Prostate gland (tissue), 2 donors: ENCODE measurements around the gene XRN2. TPM values are rescaled to one million over a fixed set of nuclear protein-coding genes. Genes with fewer than 3 reads are reported as not detected.

Experiments
- DNase-seq: peaks from one replicate; pipeline ENCODE4 v3.0.0-alpha.2; 2019; ENCODE audit warnings: low spot score
- H3K27ac ChIP-seq, 2 donors: fragments of 200-600 bp; sonication (generic); 2 replicates each; pipeline ENCODE4 v1.5.1; 2017 to 2019
- H3K27me3 ChIP-seq: fragments of 200-600 bp; sonication (generic); replicated peaks from 2 replicates; pipeline ENCODE4 v1.5.1; 2019; ENCODE audit not compliant: insufficient read depth
- H3K36me3 ChIP-seq, 2 donors: fragments of 200-600 bp; sonication (generic); 1 replicate in 1 of 2; 2 replicates in 1 of 2; pipeline versions ENCODE4 v1.5.1 to v1.8.1; 2017 to 2019
- H3K4me1 ChIP-seq: fragments of 200-600 bp; sonication (generic); replicated peaks from 2 replicates; pipeline ENCODE4 v1.5.1; 2019
- H3K4me3 ChIP-seq, 2 donors: fragments of 200-600 bp; sonication (generic); 2 replicates each; pipeline ENCODE4 v1.5.1; 2017 to 2019
- H3K9me3 ChIP-seq: fragments of 200-600 bp; sonication (generic); 2 replicates; pipeline ENCODE4 v1.5.1; 2017
- CTCF ChIP-seq, 4 experiments: fragments of 200-600 bp in 2 of 4; fragments of 450-650 bp in 2 of 4; sonication (generic) in 2 of 4; IDR thresholded peaks; 1 replicate in 3 of 4; 2 replicates in 1 of 4; pipeline ENCODE4 v1.5.1; 2016 to 2019; ENCODE audit warnings: antibody characterized with exemption in 4 of 4, mild to moderate bottlenecking in 2 of 4, moderate library complexity in 2 of 4
- POLR2A ChIP-seq: fragments of 450-650 bp; IDR thresholded peaks from one replicate; pipeline ENCODE4 v1.6.1; 2016; ENCODE audit warnings: antibody characterized with exemption, mild to moderate bottlenecking
- POLR2AphosphoS5 ChIP-seq: sonication (generic); formaldehyde crosslinking; IDR thresholded peaks from one replicate; pipeline ENCODE4 v1.6.1; 2017; ENCODE audit warnings: antibody characterized with exemption
- WGBS: methylation state at CpG from one replicate; pipeline ENCODE4 v1.1.5; 2018; 5-methylcytosine and 5-hydroxymethylcytosine counted together
- intact Hi-C: fragments of 100-400 bp; cut with DNase I; formaldehyde crosslinking; loops from one replicate; pipeline ENCODE4 v1.14.2; 2022
- total RNA-seq, 2 donors: library from RNA; depleted of rRNA; stranded (reverse); fragments of >200 nt; gene quantifications; one replicate each; pipeline ENCODE4 v1.1.0, GENCODE V29; 2016

XRN2 gene
- total RNA-seq, 2 donors from 2014 or later: 49.4 to 51.3 TPM

- TF ChIP-seq CTCF (IDR thresholded peaks at IDR 0.05): no peak
- TF ChIP-seq POLR2AphosphoS5: no peak
- TF ChIP-seq POLR2A: no peak
- H3K4me3 ChIP-seq: no peak overlapping the region
- H3K27ac ChIP-seq: no peak overlapping the region
- no peaks in the 10 kb centered on the region for H3K4me1 ChIP-seq
- WGBS: 36% methylated on average over 10 of the region's 10 CpGs
- DNase-seq: no peak
- no peaks in the 10 kb centered on the region for H3K36me3 ChIP-seq
- intact Hi-C loops: no loop called here
- peaks cover 37% of the 10 kb centered on the region for H3K27me3 ChIP-seq
- no peaks in the 10 kb centered on the region for H3K9me3 ChIP-seq
Observed at GRCh38 chr20:21391972-21392352, 88.8 kb downstream of the XRN2 start.

- no peak for TF ChIP-seq POLR2AphosphoS5
- no peak for TF ChIP-seq POLR2A
- TF ChIP-seq CTCF (IDR thresholded peaks at IDR 0.05): no peak
- Histone ChIP-seq H3K9me3 (no peaks in the 10 kb centered on the region), H3K27ac (no peak overlapping the region), H3K4me3 (no peak overlapping the region), H3K4me1 (no peaks in the 10 kb centered on the region), H3K27me3 (peaks cover 42% of the 10 kb centered on the region), H3K36me3 (no peaks in the 10 kb centered on the region)
- DNase-seq: no peak
- intact Hi-C loops: no loop called here
- 43% methylated on average over 4 of the region's 4 CpGs for WGBS
Observed at GRCh38 chr20:21393166-21393565, 90.0 kb downstream of the XRN2 start.

- DNase-seq: no peak
Observed at GRCh38 chr20:21393816-21394519, 90.8 kb downstream of the XRN2 start.

GRCh38 chr20:21394551-21394950 is 91.4 kb downstream of the XRN2 start:
- H3K9me3 ChIP-seq: no peaks in the 10 kb centered on the region
- H3K27ac ChIP-seq: no peak overlapping the region
- H3K4me3 ChIP-seq: no peak overlapping the region
- no peaks in the 10 kb centered on the region for H3K36me3 ChIP-seq
- H3K4me1 ChIP-seq: no peaks in the 10 kb centered on the region
- peaks cover 48% of the 10 kb centered on the region for H3K27me3 ChIP-seq
- 37% methylated on average over 3 of the region's 3 CpGs for WGBS
- intact Hi-C loops: no loop called here
- no peak for TF ChIP-seq CTCF (IDR thresholded peaks at IDR 0.05)
- TF ChIP-seq POLR2A: no peak
- no peak for TF ChIP-seq POLR2AphosphoS5
- DNase-seq: no peak

More at GRCh38 chr20:21393816-21394519, 90.8 kb downstream of the XRN2 start:
- 47% methylated on average over 4 of the region's 4 CpGs for WGBS
- H3K9me3 ChIP-seq: no peaks in the 10 kb centered on the region
- H3K36me3 ChIP-seq: no peaks in the 10 kb centered on the region
- H3K27me3 ChIP-seq: peaks cover 43% of the 10 kb centered on the region
- TF ChIP-seq POLR2AphosphoS5 (no peak), POLR2A (no peak), CTCF (IDR thresholded peaks at IDR 0.05) (no peak)
- no peak overlapping the region for H3K4me3 ChIP-seq
- intact Hi-C loops: no loop called here
- no peaks in the 10 kb centered on the region for H3K4me1 ChIP-seq
- no peak overlapping the region for H3K27ac ChIP-seq

- Histone ChIP-seq H3K27ac (no peak overlapping the region), H3K36me3 (no peaks in the 10 kb centered on the region), H3K4me1 (no peaks in the 10 kb centered on the region), H3K27me3 (peaks cover 52% of the 10 kb centered on the region), H3K4me3 (no peak overlapping the region), H3K9me3 (no peaks in the 10 kb centered on the region)
- WGBS: 25% methylated on average over 6 of the region's 6 CpGs
- DNase-seq: no peak
- TF ChIP-seq CTCF (IDR thresholded peaks at IDR 0.05): no peak
- no peak for TF ChIP-seq POLR2AphosphoS5
- TF ChIP-seq POLR2A: no peak
- intact Hi-C loops: no loop called here
Observed at GRCh38 chr20:21395051-21395665, 92.0 kb downstream of the XRN2 start.
